K562 (cell line): ENCODE measurements around the gene GRIK5. TPM values are rescaled to one million over a fixed set of nuclear protein-coding genes. Genes with fewer than 3 reads are reported as not detected.
A peak's percentile ranks its signal among the peaks of the same experiment; 100 is the strongest.

ENCODE experiments used
- ATAC-seq: fragments of 200-7000 bp; cut with Tn5 transposase; 3 replicates; pipeline ENCODE4 v1.9.1; 2020; ENCODE audit warnings: moderate library complexity
- BruUV-seq: library from RNA; stranded (reverse); fragments of 400-500 nt; replicated peaks from 2 replicates; lab custom pipeline; 2021; lab: Mats Ljungman, UMichigan
- CTCF ChIA-PET: fragments of 300-600 bp; formaldehyde crosslinking; extraction: SDS; loops from one replicate; lab custom pipeline; 2021; ENCODE audit warnings: low intra/inter-chr PET ratio; lab: Yijun Ruan, JAX
- POLR2A ChIA-PET: fragments of 300-600, 350-650 bp; sonication (Branson Sonifier 250); formaldehyde crosslinking; extraction: SDS; loops from one replicate; lab custom pipeline; 2021; ENCODE audit warnings: antibody characterized with exemption, inconsistent platforms; lab: Yijun Ruan, JAX
- DNase-seq, 4 experiments: peaks; one replicate each; pipeline versions ENCODE4 v3.0.0 to v3.0.0-alpha.2; 2011 to 2018; ENCODE audit warnings: low spot score in 3 of 4, mixed read lengths in 3 of 4; ENCODE audit errors: extremely low read depth in 1 of 4
- FAIRE-seq: peaks from 2 replicates; lab custom pipeline; 2011; peaks lifted over from hg19 to GRCh38; lab: Jason Lieb, UNC
- H2AFZ ChIP-seq: 2 replicates; pipeline ENCODE4 v1.6.0; 2011; ENCODE audit warnings: low read depth, low read length, control low read depth, inconsistent platforms
- H3K27ac ChIP-seq: fragments of 200-600 bp; 3 replicates; pipeline ENCODE4 v1.8.0; 2011; ENCODE audit warnings: low read depth, mild to moderate bottlenecking, control low read depth, inconsistent platforms, low read length, moderate library complexity, mixed read lengths; ENCODE audit errors: extremely low read depth
- H3K27me3 ChIP-seq, 2 experiments: fragments of 300-600 bp in 1 of 2; 2 replicates in 1 of 2; 3 replicates in 1 of 2; pipeline versions ENCODE4 v1.6.0 to v1.8.0; 2011; ENCODE audit warnings: inconsistent platforms in 2 of 2, low read length in 2 of 2, mild to moderate bottlenecking in 1 of 2, mixed read lengths in 1 of 2, moderate library complexity in 1 of 2; ENCODE audit not compliant: control insufficient read depth in 2 of 2, insufficient read depth in 2 of 2
- H3K36me3 ChIP-seq: fragments of 300-600 bp; 3 replicates; pipeline ENCODE4 v1.8.0; 2011; ENCODE audit warnings: mild to moderate bottlenecking, low read length, inconsistent platforms; ENCODE audit not compliant: control insufficient read depth, insufficient read depth
- H3K4me1 ChIP-seq, 2 experiments: fragments of 200-600 bp in 1 of 2; replicated peaks in 1 of 2; 2 replicates in 1 of 2; 3 replicates in 1 of 2; pipeline versions ENCODE4 v1.5.1 to v1.8.0; 2011; ENCODE audit warnings: inconsistent platforms in 2 of 2, low read length in 2 of 2, mild to moderate bottlenecking in 1 of 2, mixed read lengths in 1 of 2, moderate library complexity in 1 of 2; ENCODE audit not compliant: control insufficient read depth in 2 of 2, insufficient read depth in 2 of 2
- H3K4me2 ChIP-seq: 2 replicates; pipeline ENCODE4 v1.6.1; 2011; ENCODE audit warnings: low read length, control low read depth, inconsistent platforms, mixed read lengths; ENCODE audit not compliant: insufficient read depth
- H3K4me3 ChIP-seq: fragments of 200-600 bp; sonication (generic), shearing (Covaris generic); 2 replicates; pipeline ENCODE4 v1.5.1; 2016; ENCODE audit warnings: control low read depth, inconsistent platforms
- H3K79me2 ChIP-seq: fragments of 200-600 bp; 3 replicates; pipeline ENCODE4 v1.8.0; 2011; ENCODE audit warnings: low read length, inconsistent platforms; ENCODE audit not compliant: control insufficient read depth, insufficient read depth
- H3K9ac ChIP-seq, 2 experiments: 2 replicates each; pipeline versions ENCODE4 v1.6.0 to v1.6.1; 2011; ENCODE audit warnings: low read depth in 2 of 2, low read length in 2 of 2, control low read depth in 1 of 2, inconsistent platforms in 1 of 2, mild to moderate bottlenecking in 1 of 2, mixed read lengths in 1 of 2; ENCODE audit not compliant: insufficient read depth in 1 of 2
- H3K9me1 ChIP-seq: one replicate; pipeline ENCODE4 v1.6.0; 2011; ENCODE audit warnings: inconsistent platforms, mild to moderate bottlenecking, low read length, moderate library complexity; ENCODE audit not compliant: control insufficient read depth, insufficient read depth
- H3K9me3 ChIP-seq: replicated peaks from 2 replicates; pipeline ENCODE4 v1.5.1; 2011; ENCODE audit warnings: low read depth, low read length, inconsistent platforms; ENCODE audit not compliant: control insufficient read depth, insufficient read depth
- H4K20me1 ChIP-seq: replicated peaks from 2 replicates; pipeline ENCODE4 v1.6.1; 2011; ENCODE audit warnings: low read length, inconsistent platforms, mixed read lengths; ENCODE audit not compliant: control insufficient read depth, insufficient read depth
- BHLHE40 ChIP-seq: IDR thresholded peaks from 2 replicates; pipeline ENCODE4 v1.6.1; 2011; ENCODE audit warnings: low read length, improper control_type of control experiment
- E2F6 ChIP-seq, 2 experiments: IDR thresholded peaks; 2 replicates each; pipeline ENCODE4 v1.6.1; 2011; ENCODE audit warnings: borderline replicate concordance in 1 of 2, control low read depth in 1 of 2, low read depth in 1 of 2, low read length in 1 of 2, mild to moderate bottlenecking in 1 of 2, mixed read lengths in 1 of 2, moderate library complexity in 1 of 2; ENCODE audit not compliant: insufficient read depth in 1 of 2, insufficient read length in 1 of 2, poor library complexity in 1 of 2, severe bottlenecking in 1 of 2; ENCODE audit errors: extremely low read depth in 1 of 2
- MAX ChIP-seq: sonication (generic); formaldehyde crosslinking; IDR thresholded peaks from 2 replicates; pipeline ENCODE4 v1.9.0; 2022; ENCODE audit warnings: mild to moderate bottlenecking, missing genetic modification reagents
- RNF219 ChIP-seq: fragments of 250-450 bp; sonication (Bioruptor Pico); IDR thresholded peaks from 2 replicates; pipeline ENCODE4 v1.5.0; 2022; ENCODE audit warnings: mild to moderate bottlenecking
- WGBS: fragments of 100-300 bp; shearing (Covaris generic); methylation state at CpG from one replicate; pipeline ENCODE4 v1.1.6; 2016; ENCODE audit warnings: low coverage, mixed read lengths; ENCODE audit not compliant: insufficient coverage; ENCODE audit errors: missing lambda C conversion rate; 5-methylcytosine and 5-hydroxymethylcytosine counted together
- in situ Hi-C: fragments of 300-500 bp; cut with MboI; formaldehyde crosslinking; loops from 4 replicates; pipeline ENCODE4 v1.15.0; 2018; ENCODE audit warnings: inconsistent platforms, mixed read lengths
- intact Hi-C: fragments of 100-400 bp; cut with micrococcal nuclease; formaldehyde crosslinking; loops from 2 replicates; pipeline ENCODE4 v1.14.2; 2022
- polyA plus RNA-seq, 8 experiments: library from polyadenylated mRNA; depleted of rRNA in 4 of 8; stranded (reverse) in 5 of 8; unstranded in 3 of 8; fragments of >200 nt; fragmentation: Nextera tagmentation in 2 of 8; fragmentation: Illumina TruSeq in 1 of 8; extraction: Ambion mirVana in 2 of 8; extraction: Trizol in 1 of 8; gene quantifications; 2 replicates each; pipeline versions ENCODE4 v1.2.1 to v1.2.3, GENCODE V29; 2011 to 2014; ENCODE audit warnings: inconsistent platforms in 1 of 8, missing spikeins in 1 of 8
- total RNA-seq, 7 experiments: library from RNA; depleted of rRNA in 6 of 7; stranded (reverse); fragments of >200 nt in 6 of 7; fragmentation: Illumina TruSeq in 2 of 7; extraction: Trizol in 2 of 7; gene quantifications; 2 replicates each; pipeline versions ENCODE4 v1.2.1 to v1.2.3, GENCODE V29; 2011 to 2021; ENCODE audit warnings: low replicate concordance in 1 of 7

The GRIK5 gene
- total and polyA plus RNA-seq, 9 of the 15 experiments (the other 6 are each of a cell fraction or from before 2014, with no cell fraction given) = 0.04 to 0.55 (median 0.27) TPM; not detected in 2

GRCh38 chr19:42071247-42071646, 1.2 kb upstream of the GRIK5 start:
- POLR2A ChIA-PET = interaction anchor here (0.6 kb wide), 1 partner anchor 176 kb away, joined by 3 read pairs; no protein-coding TSS in a partner anchor
- Histone ChIP-seq H3K36me3 (no peaks in the 10 kb centered on the region), H4K20me1 (no peaks in the 10 kb centered on the region), H3K4me1 (peaks cover 8 to 29% of the 10 kb centered on the region in 2 experiments), H3K4me3 (no peak overlapping the region), H3K9ac (no peak overlapping the region), H3K9me3 (no peaks in the 10 kb centered on the region), H3K27me3 (peaks cover 12 to 25% of the 10 kb centered on the region in 2 experiments; a peak in 4 of 5 replicates), H3K79me2 (peaks cover 16% of the 10 kb centered on the region), H3K27ac (no peak overlapping the region), H3K4me2 (no peak overlapping the region), H3K9me1 (no peaks in the 10 kb centered on the region), H2AFZ (no peak overlapping the region)
- FAIRE-seq (no peak), DNase-seq (no peak), ATAC-seq (no peak)
- intact Hi-C loops (no loop called here), in situ Hi-C loops (no loop called here)
- 69% methylated on average over 6 of the region's 12 CpGs for WGBS
- TF ChIP-seq MAX = 0 out of 2 replicates have a peak, but pooled peaks have one; percentile 16
- peak; percentile 71 for TF ChIP-seq BHLHE40
- no peak for TF ChIP-seq RNF219 (CRISPR knock-in tag)
- peak in 1 of 2 experiments; percentile 16 for TF ChIP-seq E2F6 (IDR thresholded peaks at IDR 0.05; ENCODE audit: borderline replicate concordance in 1 of 2, extremely low read depth in 1 of 2, insufficient read depth in 1 of 2, insufficient read length in 1 of 2, low read depth in 1 of 2, low read length in 1 of 2, poor library complexity in 1 of 2, severe bottlenecking in 1 of 2)
- no TSS peak for BruUV-seq
- CTCF ChIA-PET = no interaction called here
